Measurements from ENCODE around the gene SEC24C. TPM values are rescaled to one million over a fixed set of nuclear protein-coding genes. Genes with fewer than 3 reads are reported as not detected.

The SEC24C gene
- total RNA-seq, 1 donor from 2014 or later, result 85.9 TPM

DNA sequence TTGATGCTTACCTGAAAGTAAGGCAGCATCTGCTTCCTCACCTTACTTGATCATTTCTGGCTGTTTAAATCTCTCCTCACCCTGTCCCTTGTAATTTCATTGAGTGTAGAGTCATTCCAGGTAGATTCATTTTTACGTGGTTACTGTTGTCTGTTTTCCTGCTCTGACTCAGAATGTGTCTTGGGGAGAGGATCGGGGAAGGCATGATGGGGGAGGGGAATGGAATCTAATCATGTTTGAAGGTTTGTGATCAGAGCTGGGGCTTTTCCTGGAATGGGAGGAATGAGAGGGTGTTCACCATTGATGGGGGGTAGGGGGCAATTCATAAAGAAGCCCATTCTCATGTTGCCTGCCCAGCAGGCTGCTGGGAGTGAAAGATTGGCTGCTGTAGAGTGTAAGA is 18.7 kb downstream of the SEC24C start:
- Mint-ChIP-seq H3K36me3 (ENCODE audit: low read depth) (peaks cover 22% of the 10 kb centered on the region), H3K27me3 (ENCODE audit: low read depth) (no peaks in the 10 kb centered on the region), H3K4me1 (no peaks in the 10 kb centered on the region), H3K27ac (ENCODE audit: unreplicated experiment) (no peak overlapping the region), H3K9me3 (no peaks in the 10 kb centered on the region), H3K4me3 (no peak overlapping the region)
- DNase-seq (ENCODE audit: low read depth, low spot score), result no peak
- no peak for TF ChIP-seq CTCF (conservative IDR thresholded peaks at IDR 0.05)

DNA sequence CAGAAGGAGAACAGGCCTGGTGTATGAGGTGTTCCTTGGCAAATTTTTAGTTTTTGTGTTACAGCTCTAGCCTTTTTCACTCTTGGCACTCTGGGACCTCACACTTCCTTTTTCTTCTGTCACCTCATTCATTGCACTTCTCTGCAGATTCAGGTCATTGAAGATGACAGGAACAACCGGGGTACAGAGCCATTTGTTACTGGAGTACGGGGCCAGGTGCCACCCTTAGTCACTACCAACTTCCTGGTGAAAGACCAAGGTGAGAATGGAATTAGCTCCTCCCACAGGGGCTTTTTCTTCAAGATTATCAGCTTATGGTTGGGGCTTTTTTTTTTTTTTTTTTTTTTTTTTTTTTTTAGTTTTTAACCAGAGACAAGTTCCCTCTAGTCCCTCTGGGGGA is 19.2 kb downstream of the SEC24C start:
- Mint-ChIP-seq H3K36me3 (ENCODE audit: low read depth) (peaks cover 22% of the 10 kb centered on the region), H3K4me3 (no peak overlapping the region), H3K4me1 (no peaks in the 10 kb centered on the region), H3K9me3 (no peaks in the 10 kb centered on the region), H3K27ac (ENCODE audit: unreplicated experiment) (no peak overlapping the region), H3K27me3 (ENCODE audit: low read depth) (no peaks in the 10 kb centered on the region)
- TF ChIP-seq CTCF (conservative IDR thresholded peaks at IDR 0.05), result no peak
- no peak for DNase-seq (ENCODE audit: low read depth, low spot score)

DNA sequence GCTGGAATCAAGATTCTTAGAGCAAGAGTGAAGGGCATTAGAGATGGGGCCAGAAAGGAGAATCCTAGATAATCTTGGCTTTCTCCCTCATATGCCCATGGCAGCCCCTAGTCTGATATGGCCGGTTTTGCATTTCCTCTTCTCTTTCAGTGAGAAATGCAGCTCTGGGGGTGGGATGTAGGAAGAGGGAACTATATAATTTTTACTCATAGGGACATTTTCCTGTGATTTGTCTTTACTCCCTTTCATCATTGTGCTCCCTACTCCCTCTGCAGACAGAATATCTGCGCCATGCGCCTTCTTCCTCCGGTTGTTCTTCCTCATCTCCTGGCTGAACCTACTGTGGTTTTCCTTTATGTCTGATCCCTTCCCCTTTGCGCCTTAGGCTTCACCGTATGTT is 20.9 kb downstream of the SEC24C start:
- no peak for DNase-seq (ENCODE audit: low read depth, low spot score)
- H3K4me1 Mint-ChIP-seq, result no peaks in the 10 kb centered on the region
- no peak overlapping the region for H3K27ac Mint-ChIP-seq (ENCODE audit: unreplicated experiment)
- no peak for TF ChIP-seq CTCF (conservative IDR thresholded peaks at IDR 0.05)
- H3K36me3 Mint-ChIP-seq (ENCODE audit: low read depth), result peaks cover 26% of the 10 kb centered on the region
- no peak overlapping the region for H3K4me3 Mint-ChIP-seq
- H3K27me3 Mint-ChIP-seq (ENCODE audit: low read depth), result no peaks in the 10 kb centered on the region
- no peaks in the 10 kb centered on the region for H3K9me3 Mint-ChIP-seq

DNA sequence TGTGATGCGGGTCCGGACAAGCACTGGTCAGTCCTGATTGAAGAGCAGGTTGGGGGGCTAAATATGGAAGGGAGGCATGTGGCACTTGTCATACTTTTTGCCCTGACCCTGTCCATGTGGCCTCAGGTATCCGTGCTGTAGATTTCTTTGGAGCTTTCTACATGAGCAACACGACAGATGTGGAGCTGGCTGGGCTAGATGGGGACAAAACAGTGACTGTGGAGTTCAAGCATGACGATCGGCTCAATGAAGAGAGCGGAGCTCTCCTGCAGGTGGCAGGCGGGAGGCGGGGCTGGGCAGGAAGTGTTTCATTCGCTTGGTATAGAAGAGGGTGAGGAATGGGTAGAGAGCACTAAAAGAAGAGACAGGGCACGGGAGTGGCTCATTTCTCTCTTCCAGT is 24.7 kb downstream of the SEC24C start:
- peaks cover 24% of the 10 kb centered on the region for H3K36me3 Mint-ChIP-seq (ENCODE audit: low read depth)
- no peak for TF ChIP-seq CTCF (conservative IDR thresholded peaks at IDR 0.05)
- H3K27ac Mint-ChIP-seq (ENCODE audit: unreplicated experiment), result peak overlapping the region; percentile 91
- no peaks in the 10 kb centered on the region for H3K9me3 Mint-ChIP-seq
- H3K4me3 Mint-ChIP-seq, result peak overlapping the region; percentile 69
- no peak for DNase-seq (ENCODE audit: low read depth, low spot score)
- no peaks in the 10 kb centered on the region for H3K27me3 Mint-ChIP-seq (ENCODE audit: low read depth)
- H3K4me1 Mint-ChIP-seq, result peaks cover 15% of the 10 kb centered on the region

DNA sequence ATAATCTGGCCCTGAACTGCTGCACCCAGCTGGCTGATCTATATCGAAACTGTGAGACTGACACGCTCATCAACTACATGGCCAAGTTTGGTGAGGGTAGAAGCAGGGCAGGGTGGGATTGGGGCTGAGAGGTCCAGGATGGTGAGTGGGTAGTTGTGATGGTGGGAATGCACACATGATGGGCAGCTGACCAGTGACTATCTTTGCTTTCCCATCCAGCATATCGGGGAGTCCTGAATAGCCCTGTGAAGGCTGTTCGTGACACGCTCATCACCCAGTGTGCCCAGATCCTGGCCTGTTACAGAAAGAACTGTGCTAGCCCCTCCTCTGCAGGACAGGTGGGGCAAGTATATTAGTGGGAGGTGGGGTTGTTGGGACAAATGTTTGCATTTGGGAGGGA is 25.2 kb downstream of the SEC24C start:
- Mint-ChIP-seq H3K4me1 (peaks cover 20% of the 10 kb centered on the region), H3K27me3 (ENCODE audit: low read depth) (no peaks in the 10 kb centered on the region), H3K4me3 (peak overlapping the region; percentile 69), H3K27ac (ENCODE audit: unreplicated experiment) (no peak overlapping the region), H3K36me3 (ENCODE audit: low read depth) (peaks cover 22% of the 10 kb centered on the region), H3K9me3 (no peaks in the 10 kb centered on the region)
- no peak for TF ChIP-seq CTCF (conservative IDR thresholded peaks at IDR 0.05)
- no peak for DNase-seq (ENCODE audit: low read depth, low spot score)

Measured in neural crest cell (in vitro differentiated cells).